Right lobe of liver (tissue), 4 donors: Measurements from ENCODE around the gene ANKRD34B.

ENCODE experiments used
- CTCF ChIP-seq, 4 donors: fragments of 200-600 bp in 3 of 4; fragments of 450-650 bp in 1 of 4; IDR thresholded peaks; one replicate each; pipeline versions ENCODE4 v1.5.1 to v1.8.0; 2016 to 2022; ENCODE audit warnings: antibody characterized with exemption in 4 of 4, mild to moderate bottlenecking in 2 of 4
- POLR2A ChIP-seq: fragments of 450-650 bp; IDR thresholded peaks from one replicate; pipeline ENCODE4 v1.6.1; 2017; ENCODE audit warnings: antibody characterized with exemption, mild to moderate bottlenecking
- donor health status: DM: no; HTN: no; CAD: no.
- donor health status: DM: no; HTN: no; CAD: no.
- donor health status: DM: no; HTN: yes; CAD: no.

GRCh38 chr5:80588858-80589540, 18.9 kb upstream of the ANKRD34B start:
- TF ChIP-seq CTCF (IDR thresholded peaks at IDR 0.05) (no peak), POLR2A (no peak)
